Loucy (cell line): ENCODE results near the gene LHFPL2.

Experiments
- H2AFZ ChIP-seq: fragments of 200-600 bp; sonication (generic); 2 replicates; pipeline ENCODE4 v1.6.0; 2016; ENCODE audit warnings: antibody characterized with exemption, mild to moderate bottlenecking, low read length, moderate library complexity
- H3F3A ChIP-seq: fragments of 200-600 bp; 2 replicates; pipeline ENCODE4 v1.6.0; 2016; ENCODE audit warnings: antibody characterized with exemption, low read depth, mild to moderate bottlenecking
- H3K27me3 ChIP-seq: fragments of 200-600 bp; sonication (generic); 2 replicates; pipeline ENCODE4 v1.6.1; 2014; ENCODE audit warnings: low read length, mild to moderate bottlenecking; ENCODE audit not compliant: insufficient read depth, poor library complexity, severe bottlenecking
- H3K36me3 ChIP-seq: fragments of 200-600 bp; sonication (generic); 2 replicates; pipeline ENCODE4 v1.6.1; 2016; ENCODE audit warnings: low read length; ENCODE audit not compliant: insufficient read depth
- H3K4me1 ChIP-seq: fragments of 200-600 bp; sonication (generic); 2 replicates; pipeline ENCODE4 v1.5.1; 2014; ENCODE audit warnings: low read length, mild to moderate bottlenecking; ENCODE audit not compliant: insufficient read depth, poor library complexity, severe bottlenecking
- H3K4me2 ChIP-seq: fragments of 200-600 bp; sonication (generic); 2 replicates; pipeline ENCODE4 v1.6.0; 2014; ENCODE audit warnings: antibody characterized with exemption, low read length, low read depth, mild to moderate bottlenecking; ENCODE audit not compliant: poor library complexity, severe bottlenecking
- H3K4me3 ChIP-seq: fragments of 200-600 bp; sonication (generic); 2 replicates; pipeline ENCODE4 v1.5.1; 2014; ENCODE audit warnings: low read length, mild to moderate bottlenecking, mixed read lengths; ENCODE audit not compliant: poor library complexity, severe bottlenecking
- H3K79me2 ChIP-seq: fragments of 200-600 bp; sonication (generic); 2 replicates; pipeline ENCODE4 v1.6.1; 2014; ENCODE audit warnings: low read length; ENCODE audit not compliant: insufficient read depth
- H3K9ac ChIP-seq: fragments of 200-600 bp; sonication (generic); 2 replicates; pipeline ENCODE4 v1.6.0; 2014; ENCODE audit warnings: mild to moderate bottlenecking, low read depth, low read length, moderate library complexity; ENCODE audit not compliant: poor library complexity, severe bottlenecking
- H3K9me2 ChIP-seq: fragments of 200-600 bp; sonication (generic); replicated peaks from 2 replicates; pipeline ENCODE4 v1.6.1; 2016; ENCODE audit warnings: low read depth, low read length, mixed read lengths
- H3K9me3 ChIP-seq: fragments of 200-600 bp; sonication (generic); 2 replicates; pipeline ENCODE4 v1.6.1; 2014; ENCODE audit warnings: mild to moderate bottlenecking, antibody characterized with exemption, low read length, low read depth; ENCODE audit not compliant: insufficient read depth
- H4K20me1 ChIP-seq: fragments of 200-600 bp; sonication (generic); 2 replicates; pipeline ENCODE4 v1.6.0; 2014; ENCODE audit warnings: antibody characterized with exemption, low read length, mild to moderate bottlenecking; ENCODE audit not compliant: insufficient read depth, poor library complexity, severe bottlenecking
- CTCF ChIP-seq: fragments of 200-600 bp; sonication (generic); conservative IDR thresholded peaks from 2 replicates; pipeline ENCODE4 v1.5.1; 2014; ENCODE audit warnings: mild to moderate bottlenecking, antibody characterized with exemption, low read length
- EZH2phosphoT487 ChIP-seq: fragments of 200-600 bp; IDR thresholded peaks from 2 replicates; pipeline ENCODE4 v1.6.1; 2018; ENCODE audit warnings: antibody characterized with exemption, mild to moderate bottlenecking, moderate library complexity, borderline replicate concordance

Gene LHFPL2

GRCh38 chr5:78591972-78592700 lies 56.4 kb downstream of the LHFPL2 start:
- no peaks in the 10 kb centered on the region for H3K36me3 ChIP-seq
- no peak overlapping the region for H3K9ac ChIP-seq
- H3K4me1 ChIP-seq, result peaks cover 7% of the 10 kb centered on the region
- no peaks in the 10 kb centered on the region for H3K79me2 ChIP-seq
- H2AFZ ChIP-seq, result no peak overlapping the region
- H3K9me3 ChIP-seq, result no peaks in the 10 kb centered on the region
- no peaks in the 10 kb centered on the region for H3F3A ChIP-seq
- TF ChIP-seq EZH2phosphoT487, result no peak
- TF ChIP-seq CTCF, result no peak
- no peaks in the 10 kb centered on the region for H3K27me3 ChIP-seq
- H3K4me2 ChIP-seq, result no peak overlapping the region
- H3K9me2 ChIP-seq, result no peaks in the 10 kb centered on the region
- H4K20me1 ChIP-seq, result no peaks in the 10 kb centered on the region
- H3K4me3 ChIP-seq, result no peak overlapping the region

DNA sequence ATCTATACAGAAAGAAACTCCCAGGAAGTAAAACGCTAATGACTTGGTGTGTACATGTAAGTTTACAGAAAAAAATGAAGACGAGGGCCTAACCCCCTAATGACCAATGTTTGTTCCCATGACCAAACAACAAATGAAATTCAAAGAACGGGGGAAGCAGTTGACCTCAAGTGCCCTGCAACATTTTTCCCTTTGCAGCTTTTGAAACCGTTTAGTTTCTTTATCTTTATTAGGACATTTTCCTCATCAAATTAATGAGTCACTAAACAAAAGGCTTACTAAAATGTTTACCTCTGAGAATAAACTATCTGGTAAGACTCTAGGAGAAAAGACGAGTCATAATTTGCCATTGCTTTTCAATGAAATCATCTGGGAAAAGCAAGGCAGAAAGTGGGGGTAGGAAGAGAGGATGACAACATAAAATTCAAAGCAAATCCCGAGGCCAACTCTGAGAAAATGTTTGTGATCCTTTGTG lies 57.4 kb downstream of the LHFPL2 start:
- H3F3A ChIP-seq, result no peaks in the 10 kb centered on the region
- H3K36me3 ChIP-seq, result no peaks in the 10 kb centered on the region
- H3K79me2 ChIP-seq, result no peaks in the 10 kb centered on the region
- H3K9me2 ChIP-seq, result no peaks in the 10 kb centered on the region
- H3K4me1 ChIP-seq, result peaks cover 11% of the 10 kb centered on the region
- H4K20me1 ChIP-seq, result no peaks in the 10 kb centered on the region
- TF ChIP-seq CTCF (no peak), EZH2phosphoT487 (no peak)
- H2AFZ ChIP-seq, result no peak overlapping the region
- no peak overlapping the region for H3K9ac ChIP-seq
- H3K4me3 ChIP-seq, result no peak overlapping the region
- H3K4me2 ChIP-seq, result no peak overlapping the region
- no peaks in the 10 kb centered on the region for H3K9me3 ChIP-seq
- no peaks in the 10 kb centered on the region for H3K27me3 ChIP-seq

DNA sequence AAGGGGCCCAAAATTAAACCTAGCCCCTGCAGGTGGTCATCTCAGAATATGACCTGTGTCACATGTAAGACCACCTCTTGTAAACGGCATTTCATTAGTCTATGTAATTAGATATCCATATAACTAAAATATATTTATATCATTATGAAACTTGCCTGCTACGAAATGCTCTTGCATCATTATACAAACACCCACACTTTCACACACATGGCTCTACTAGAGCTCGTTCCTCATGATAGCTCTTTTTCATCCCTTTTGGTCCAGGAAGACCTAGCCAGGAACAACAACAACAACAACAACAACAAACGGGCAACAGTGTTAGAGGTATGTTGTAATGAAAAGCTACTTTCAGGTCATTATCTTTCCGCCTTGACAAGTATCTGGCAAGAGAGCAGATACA lies 58.6 kb downstream of the LHFPL2 start:
- H3K9me3 ChIP-seq, result no peaks in the 10 kb centered on the region
- H3K4me1 ChIP-seq, result peaks cover 13% of the 10 kb centered on the region
- H4K20me1 ChIP-seq, result no peaks in the 10 kb centered on the region
- H3K4me2 ChIP-seq, result no peak overlapping the region
- TF ChIP-seq CTCF, result no peak
- no peak for TF ChIP-seq EZH2phosphoT487
- no peaks in the 10 kb centered on the region for H3K36me3 ChIP-seq
- no peak overlapping the region for H2AFZ ChIP-seq
- H3K4me3 ChIP-seq, result no peak overlapping the region
- no peaks in the 10 kb centered on the region for H3K79me2 ChIP-seq
- H3F3A ChIP-seq, result no peaks in the 10 kb centered on the region
- no peak overlapping the region for H3K9ac ChIP-seq
- H3K27me3 ChIP-seq, result no peaks in the 10 kb centered on the region
- H3K9me2 ChIP-seq, result no peaks in the 10 kb centered on the region
